Activated T-helper 2 cell treated with anti-CD3 and anti-CD28 coated beads, Interferon-gamma antibody, Interleukin-2, Interleukin-4, amounts not matched to agents 10 μg/mL and 5 μg/mL and 100 μg/mL, durations not matched to agents 14 hours and 24 hours and 36 hours (primary cell): ENCODE data around the gene CXCR5. TPM values are rescaled to one million over a fixed set of nuclear protein-coding genes. Genes with fewer than 3 reads are reported as not detected.
"Not testable (repeated sequence)": the region's sequence is repeated elsewhere in the genome, so short reads cannot be mapped to it uniquely, and the experiment has no call there.

Source experiments
- DNase-seq: peaks from one replicate; pipeline ENCODE4 v3.0.0; 2021; ENCODE audit warnings: low spot score
- H3K27ac Mint-ChIP-seq: one replicate; pipeline ENCODE4 v1.8.0; 2021; ENCODE audit warnings: mixed read lengths
- H3K27me3 Mint-ChIP-seq: one replicate; pipeline ENCODE4 v1.8.0; 2021; ENCODE audit warnings: low read depth, mixed read lengths
- H3K36me3 Mint-ChIP-seq: one replicate; pipeline ENCODE4 v1.8.0; 2021; ENCODE audit warnings: low read depth, mixed read lengths
- H3K4me1 Mint-ChIP-seq: one replicate; pipeline ENCODE4 v1.8.0; 2021; ENCODE audit warnings: low read depth, mixed read lengths
- H3K4me3 Mint-ChIP-seq: one replicate; pipeline ENCODE4 v1.8.0; 2021; ENCODE audit warnings: low read depth, mild to moderate bottlenecking, moderate library complexity, mixed read lengths
- H3K9me3 Mint-ChIP-seq: one replicate; pipeline ENCODE4 v1.8.0; 2021; ENCODE audit warnings: mixed read lengths
- intact Hi-C: fragments of 100-400 bp; cut with micrococcal nuclease; formaldehyde crosslinking; loops from one replicate; pipeline ENCODE4 v1.15.1; 2023
- total RNA-seq: library from RNA; stranded (reverse); gene quantifications from 2 replicates; pipeline ENCODE4 v1.2.3, GENCODE V29; 2022

The CXCR5 gene, protein sequence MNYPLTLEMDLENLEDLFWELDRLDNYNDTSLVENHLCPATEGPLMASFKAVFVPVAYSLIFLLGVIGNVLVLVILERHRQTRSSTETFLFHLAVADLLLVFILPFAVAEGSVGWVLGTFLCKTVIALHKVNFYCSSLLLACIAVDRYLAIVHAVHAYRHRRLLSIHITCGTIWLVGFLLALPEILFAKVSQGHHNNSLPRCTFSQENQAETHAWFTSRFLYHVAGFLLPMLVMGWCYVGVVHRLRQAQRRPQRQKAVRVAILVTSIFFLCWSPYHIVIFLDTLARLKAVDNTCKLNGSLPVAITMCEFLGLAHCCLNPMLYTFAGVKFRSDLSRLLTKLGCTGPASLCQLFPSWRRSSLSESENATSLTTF
- 7.5 and 8.1 TPM in 2 replicates for total RNA-seq

- Mint-ChIP-seq H3K36me3 (peaks cover 6% of the 10 kb centered on the region), H3K9me3 (no peaks in the 10 kb centered on the region), H3K27ac (peak within 1 kb of the TSS; percentile 86), H3K4me1 (peaks cover 62% of the 10 kb centered on the region), H3K4me3 (peak within 1 kb of the TSS; percentile 79), H3K27me3 (no peaks in the 10 kb centered on the region)
- intact Hi-C loops: loop anchor here (2.0 kb wide), 3 partner anchors 43 to 91 kb away; no protein-coding TSS in a partner anchor
- no peak for DNase-seq
These were observed at the start of gene CXCR5 for GRCh38 chr11:118883368-118884071. Gene CXCR5, plus strand, starts transcription at chr11:118883892. Its CDS starts 50 bp downstream, at chr11:118883942.

- no peak overlapping the region for H3K4me3 Mint-ChIP-seq
- peak overlapping the region; percentile 17 for H3K27ac Mint-ChIP-seq
- H3K36me3 Mint-ChIP-seq: no peaks in the 10 kb centered on the region
- DNase-seq: no peak
- H3K27me3 Mint-ChIP-seq: no peaks in the 10 kb centered on the region
- H3K4me1 Mint-ChIP-seq: peaks cover 17% of the 10 kb centered on the region
- intact Hi-C loops: no loop called here
- no peaks in the 10 kb centered on the region for H3K9me3 Mint-ChIP-seq
These were observed 49.2 kb upstream of the CXCR5 start for GRCh38 chr11:118834427-118835028.

- H3K9me3 Mint-ChIP-seq: no peaks in the 10 kb centered on the region
- H3K36me3 Mint-ChIP-seq: no peaks in the 10 kb centered on the region
- H3K27me3 Mint-ChIP-seq: no peaks in the 10 kb centered on the region
- no peak for DNase-seq
- peaks cover 30% of the 10 kb centered on the region for H3K4me1 Mint-ChIP-seq
- H3K27ac Mint-ChIP-seq: no peak overlapping the region
- no peak overlapping the region for H3K4me3 Mint-ChIP-seq
- intact Hi-C loops: no loop called here
These were observed 45.8 kb upstream of the CXCR5 start for GRCh38 chr11:118837868-118838267.

DNA sequence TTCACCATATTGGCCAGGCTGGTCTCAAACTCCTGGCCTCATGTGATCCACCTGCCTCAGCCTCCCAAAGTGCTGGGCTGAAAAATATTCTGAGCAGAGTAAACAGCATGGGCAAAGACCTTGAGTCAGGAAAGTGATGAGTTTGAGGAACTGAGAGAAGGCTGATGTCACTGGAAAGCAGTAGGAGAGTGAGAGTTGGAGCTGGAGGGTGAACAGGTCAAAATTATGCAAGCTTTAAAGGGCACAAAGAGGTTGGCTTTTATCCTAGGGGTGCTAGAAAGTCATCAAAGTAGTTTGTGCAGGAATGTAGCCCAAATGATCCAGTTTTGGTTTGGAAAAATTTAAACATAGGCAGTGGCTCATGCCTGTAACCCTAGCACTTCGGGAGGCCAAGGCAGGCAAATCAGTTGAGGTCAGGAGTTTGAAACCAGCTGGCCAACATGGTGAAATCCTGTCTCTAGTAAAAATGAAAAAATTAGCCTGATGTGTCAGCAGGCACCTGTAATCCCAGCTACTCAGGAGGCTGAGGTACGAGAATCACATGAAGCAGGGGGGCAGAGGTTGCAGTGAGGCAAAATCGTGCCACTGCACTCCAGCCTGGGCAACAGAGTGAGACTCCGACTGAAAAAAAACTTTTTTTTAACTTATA is 44.7 kb upstream of the CXCR5 start:
- no peaks in the 10 kb centered on the region for H3K36me3 Mint-ChIP-seq
- no peaks in the 10 kb centered on the region for H3K27me3 Mint-ChIP-seq
- intact Hi-C loops: no loop called here
- peak overlapping the region; percentile 44 for H3K27ac Mint-ChIP-seq
- H3K9me3 Mint-ChIP-seq: no peaks in the 10 kb centered on the region
- H3K4me3 Mint-ChIP-seq: no peak overlapping the region
- peaks cover 31% of the 10 kb centered on the region for H3K4me1 Mint-ChIP-seq
- DNase-seq: no peak

- no peak overlapping the region for H3K4me3 Mint-ChIP-seq
- DNase-seq: peak; percentile 10
- H3K4me1 Mint-ChIP-seq: peaks cover 29% of the 10 kb centered on the region
- peak overlapping the region; percentile 35 for H3K27ac Mint-ChIP-seq
- no peaks in the 10 kb centered on the region for H3K9me3 Mint-ChIP-seq
- H3K27me3 Mint-ChIP-seq: no peaks in the 10 kb centered on the region
- intact Hi-C loops: loop anchor here (2.0 kb wide), 1 partner anchor 41 kb away; the partner anchor contains the start of gene CXCR5
- H3K36me3 Mint-ChIP-seq: no peaks in the 10 kb centered on the region
These were observed 42.0 kb upstream of the CXCR5 start for GRCh38 chr11:118841469-118842242.

DNA sequence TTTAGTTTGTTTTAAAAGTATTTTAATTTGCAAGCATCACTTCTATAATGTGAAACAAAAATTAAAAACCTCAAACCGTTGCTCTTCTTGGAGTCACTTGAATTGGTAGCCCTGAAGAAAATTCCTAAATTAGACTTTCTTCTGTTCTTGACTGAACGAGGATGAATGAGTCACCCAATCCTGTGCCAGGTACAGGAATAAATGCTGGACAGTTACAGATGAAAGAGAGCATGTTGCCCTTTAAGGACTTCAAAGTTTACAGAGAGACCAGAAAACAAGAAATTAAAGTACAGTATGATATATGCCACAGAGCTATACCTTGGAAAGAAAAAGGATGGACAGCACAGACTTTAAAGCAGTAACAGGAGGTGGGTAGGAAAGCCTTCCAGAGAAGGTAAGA is 41.3 kb upstream of the CXCR5 start:
- Mint-ChIP-seq H3K4me3 (no peak overlapping the region), H3K27me3 (no peaks in the 10 kb centered on the region)
- intact Hi-C loops: no loop called here

DNA sequence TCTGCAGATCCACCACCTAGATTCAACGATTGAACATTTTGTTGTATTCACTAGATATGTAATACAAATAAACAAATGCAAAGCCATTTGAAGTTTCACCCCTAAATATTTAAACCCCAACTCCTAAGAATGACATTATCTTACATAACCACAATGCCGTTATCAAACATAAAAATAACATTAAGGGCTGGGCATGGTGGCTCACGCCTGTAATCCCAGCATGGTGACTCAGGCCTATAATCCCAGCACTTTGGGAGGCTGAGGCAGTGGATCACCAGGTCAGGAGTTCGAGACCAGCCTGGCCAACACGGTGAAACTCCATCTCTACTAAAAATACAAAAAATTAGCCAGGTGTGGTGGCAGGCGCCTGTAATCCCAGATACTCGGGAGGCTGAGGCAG is 40.8 kb upstream of the CXCR5 start:
- H3K36me3 Mint-ChIP-seq, intact Hi-C loops, DNase-seq, H3K27ac Mint-ChIP-seq, H3K9me3 Mint-ChIP-seq, H3K27me3 Mint-ChIP-seq, H3K4me3 Mint-ChIP-seq: not testable (repeated sequence)
- peaks cover 29% of the 10 kb centered on the region for H3K4me1 Mint-ChIP-seq

More for the DNA sequence above, 41.3 kb upstream of the CXCR5 start:
- DNase-seq: no peak
- no peak overlapping the region for H3K27ac Mint-ChIP-seq
- H3K9me3 Mint-ChIP-seq: no peaks in the 10 kb centered on the region
- H3K36me3 Mint-ChIP-seq: no peaks in the 10 kb centered on the region
- H3K4me1 Mint-ChIP-seq: peaks cover 29% of the 10 kb centered on the region

DNA sequence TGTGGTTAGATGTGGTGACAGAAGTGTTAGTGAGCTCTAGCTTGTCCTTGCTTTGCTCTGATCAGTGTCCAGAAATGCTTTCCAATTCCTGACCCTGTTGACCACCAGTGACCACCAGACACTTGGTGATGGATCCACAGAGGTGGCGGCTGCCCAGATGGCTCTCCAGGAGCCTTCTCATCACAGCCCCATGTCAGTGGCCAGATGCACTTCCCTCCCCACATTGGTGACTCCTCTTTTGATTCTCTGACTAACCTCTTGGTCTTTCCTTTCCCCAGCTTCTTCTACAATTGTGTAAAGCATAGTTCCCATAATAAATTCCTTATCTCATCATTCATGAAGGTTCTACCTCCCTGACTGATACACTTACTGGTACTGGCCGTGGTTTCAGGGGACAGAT is 40.1 kb upstream of the CXCR5 start:
- Mint-ChIP-seq H3K4me3 (no peak overlapping the region), H3K27me3 (no peaks in the 10 kb centered on the region)

GRCh38 chr11:118845369-118845768 is 38.3 kb upstream of the CXCR5 start:
- H3K4me1 Mint-ChIP-seq: peaks cover 23% of the 10 kb centered on the region
- no peak for DNase-seq
- no peaks in the 10 kb centered on the region for H3K27me3 Mint-ChIP-seq
- H3K9me3 Mint-ChIP-seq: no peaks in the 10 kb centered on the region
- intact Hi-C loops: loop anchor here (2.0 kb wide), 1 partner anchor 55 kb away; the partner anchor contains the start of gene DDX6
- no peak overlapping the region for H3K4me3 Mint-ChIP-seq
- no peaks in the 10 kb centered on the region for H3K36me3 Mint-ChIP-seq
- peak overlapping the region; percentile 80 for H3K27ac Mint-ChIP-seq

More for the DNA sequence above, 40.1 kb upstream of the CXCR5 start:
- DNase-seq: no peak
- no peaks in the 10 kb centered on the region for H3K9me3 Mint-ChIP-seq
- intact Hi-C loops: no loop called here
- H3K4me1 Mint-ChIP-seq: peaks cover 29% of the 10 kb centered on the region
- no peaks in the 10 kb centered on the region for H3K36me3 Mint-ChIP-seq
- peak overlapping the region; percentile 34 for H3K27ac Mint-ChIP-seq

DNA sequence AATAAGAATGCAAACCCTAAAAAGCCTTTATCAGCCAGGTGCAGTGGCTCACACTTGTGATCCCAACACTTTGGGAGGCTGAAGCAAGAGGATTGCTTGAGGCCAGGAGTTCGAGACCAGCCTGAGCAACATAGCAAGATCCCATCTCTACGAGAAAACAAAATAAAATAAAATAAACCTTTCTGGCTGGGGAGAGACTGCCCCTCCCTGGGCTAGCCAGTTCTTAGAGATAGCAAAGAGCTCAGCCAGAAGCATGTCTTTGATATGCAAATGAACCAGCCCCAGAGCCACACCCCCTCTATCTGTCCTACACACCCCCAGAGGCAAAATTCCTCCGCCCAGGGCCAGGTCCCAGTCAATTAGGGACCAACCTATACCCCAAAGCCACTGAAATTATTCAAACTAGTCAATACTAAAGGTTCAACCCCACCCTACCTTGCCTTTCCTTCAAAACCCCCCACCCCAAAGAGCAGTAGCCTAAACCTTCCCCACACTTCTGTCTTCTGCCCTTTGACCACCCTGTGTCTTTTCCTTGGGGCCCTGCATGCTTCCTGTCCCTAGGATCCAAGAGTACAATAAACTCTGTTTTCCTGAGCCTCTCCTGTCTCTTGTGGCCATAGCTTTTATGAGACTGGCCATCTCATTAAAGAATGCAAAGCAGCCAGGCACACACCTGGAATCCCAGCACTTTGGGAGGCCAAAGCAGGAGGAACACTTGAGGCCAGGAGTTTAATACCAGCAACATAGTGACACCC is 37.3 kb upstream of the CXCR5 start:
- intact Hi-C loops: no loop called here
- H3K36me3 Mint-ChIP-seq: no peaks in the 10 kb centered on the region
- no peak overlapping the region for H3K27ac Mint-ChIP-seq
- no peak overlapping the region for H3K4me3 Mint-ChIP-seq
- no peaks in the 10 kb centered on the region for H3K9me3 Mint-ChIP-seq
- H3K27me3 Mint-ChIP-seq: no peaks in the 10 kb centered on the region
- H3K4me1 Mint-ChIP-seq: peaks cover 20% of the 10 kb centered on the region
- DNase-seq: no peak

DNA sequence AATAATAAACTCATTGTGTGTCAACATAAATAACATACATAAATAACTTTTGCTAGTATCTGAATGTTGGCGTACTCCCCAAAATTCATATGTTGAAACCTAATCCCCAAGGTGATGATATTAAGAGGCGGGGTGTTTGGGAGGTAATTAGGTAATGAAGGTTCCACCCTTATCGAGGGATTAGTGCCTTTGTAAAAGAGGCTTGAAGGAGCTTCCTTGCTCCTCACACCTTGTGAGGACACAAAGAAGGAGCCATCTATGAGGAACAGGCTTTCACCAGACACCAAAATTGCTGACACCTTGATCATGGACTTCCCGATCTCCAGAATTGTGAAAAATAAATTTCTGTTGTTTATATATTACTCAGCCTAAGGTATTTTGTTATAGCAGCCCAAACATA is 33.9 kb upstream of the CXCR5 start:
- Mint-ChIP-seq H3K27ac (no peak overlapping the region), H3K9me3 (no peaks in the 10 kb centered on the region), H3K4me1 (peaks cover 8% of the 10 kb centered on the region), H3K27me3 (no peaks in the 10 kb centered on the region), H3K4me3 (no peak overlapping the region), H3K36me3 (no peaks in the 10 kb centered on the region)
- intact Hi-C loops: no loop called here
- no peak for DNase-seq
